HPDE6-E6E7 (cell line): ENCODE measurements around the gene ZGLP1.

Experiments used
- DNase-seq: peaks from one replicate; pipeline ENCODE4 v3.0.0; 2011; ENCODE audit warnings: missing footprints; ENCODE audit errors: extremely low spot score

Gene ZGLP1

GRCh38 chr19:10327793-10328192, 18.2 kb upstream of the ZGLP1 start:
- no peak for DNase-seq

GRCh38 chr19:10325732-10326131, 16.1 kb upstream of the ZGLP1 start:
- no peak for DNase-seq

DNA sequence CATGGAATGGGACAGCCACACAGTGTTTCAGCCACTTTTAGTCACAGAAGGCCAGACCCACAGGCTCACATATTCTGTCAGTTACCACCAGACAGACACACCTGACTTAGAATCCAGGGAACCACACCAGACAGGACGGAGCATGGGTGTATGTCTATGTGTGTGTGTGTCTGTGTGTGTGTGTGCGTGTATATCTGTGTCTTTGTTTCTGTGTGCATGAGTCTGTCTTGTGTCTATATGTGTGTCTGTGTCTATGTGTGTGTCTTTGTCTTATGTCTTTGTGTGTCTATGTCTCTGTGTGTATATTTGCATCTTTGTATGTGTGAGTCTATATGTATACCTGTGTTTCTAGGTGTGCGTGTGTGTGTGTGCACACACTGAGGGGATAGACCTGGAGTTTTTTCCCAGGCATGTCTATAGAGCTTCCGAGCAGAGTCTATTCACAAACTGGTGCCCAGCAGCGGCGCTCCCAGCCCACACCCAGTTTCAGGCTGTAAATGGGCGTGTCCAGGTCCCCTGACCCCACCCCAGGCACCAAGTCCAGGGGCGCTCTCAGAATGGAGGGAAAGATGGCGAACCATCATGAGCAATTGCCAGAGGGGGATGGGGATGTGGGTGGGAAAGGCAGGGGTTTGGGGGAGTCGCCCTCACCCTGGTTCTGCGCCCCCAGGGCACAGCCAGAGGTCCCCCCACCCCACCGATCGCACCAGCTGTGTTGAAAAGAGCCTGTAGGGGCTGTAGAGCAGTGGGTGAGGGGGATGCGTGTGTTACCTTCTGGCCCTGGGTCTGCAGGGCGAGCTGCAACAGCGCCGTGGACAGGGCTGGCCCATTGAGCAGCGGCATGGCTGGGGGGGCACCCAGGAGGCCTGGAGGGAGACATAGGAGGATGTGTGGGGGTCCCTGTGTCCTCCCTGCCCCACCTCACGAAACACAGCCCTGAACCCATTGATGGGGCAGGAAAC, 12.5 kb upstream of the ZGLP1 start:
- DNase-seq: no peak

DNA sequence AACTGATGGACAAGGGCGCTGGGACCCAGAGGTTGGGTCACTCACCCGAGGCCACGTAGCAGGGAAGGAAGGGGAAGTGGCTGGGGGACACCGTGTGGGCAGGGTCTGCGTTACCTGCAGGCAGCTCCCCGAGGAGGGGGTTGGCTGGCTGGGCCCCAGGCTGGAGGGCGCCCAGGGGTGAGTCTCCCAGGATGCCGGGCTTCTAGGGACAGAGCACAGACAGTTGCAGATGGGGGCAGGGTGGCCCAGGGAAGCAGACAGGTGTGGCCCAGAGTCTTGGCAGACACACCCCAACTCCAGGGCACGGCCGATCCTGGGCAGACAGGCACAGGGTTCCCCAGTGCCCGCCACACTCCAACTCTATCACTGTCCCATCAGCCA, 11.8 kb upstream of the ZGLP1 start:
- no peak for DNase-seq

DNA sequence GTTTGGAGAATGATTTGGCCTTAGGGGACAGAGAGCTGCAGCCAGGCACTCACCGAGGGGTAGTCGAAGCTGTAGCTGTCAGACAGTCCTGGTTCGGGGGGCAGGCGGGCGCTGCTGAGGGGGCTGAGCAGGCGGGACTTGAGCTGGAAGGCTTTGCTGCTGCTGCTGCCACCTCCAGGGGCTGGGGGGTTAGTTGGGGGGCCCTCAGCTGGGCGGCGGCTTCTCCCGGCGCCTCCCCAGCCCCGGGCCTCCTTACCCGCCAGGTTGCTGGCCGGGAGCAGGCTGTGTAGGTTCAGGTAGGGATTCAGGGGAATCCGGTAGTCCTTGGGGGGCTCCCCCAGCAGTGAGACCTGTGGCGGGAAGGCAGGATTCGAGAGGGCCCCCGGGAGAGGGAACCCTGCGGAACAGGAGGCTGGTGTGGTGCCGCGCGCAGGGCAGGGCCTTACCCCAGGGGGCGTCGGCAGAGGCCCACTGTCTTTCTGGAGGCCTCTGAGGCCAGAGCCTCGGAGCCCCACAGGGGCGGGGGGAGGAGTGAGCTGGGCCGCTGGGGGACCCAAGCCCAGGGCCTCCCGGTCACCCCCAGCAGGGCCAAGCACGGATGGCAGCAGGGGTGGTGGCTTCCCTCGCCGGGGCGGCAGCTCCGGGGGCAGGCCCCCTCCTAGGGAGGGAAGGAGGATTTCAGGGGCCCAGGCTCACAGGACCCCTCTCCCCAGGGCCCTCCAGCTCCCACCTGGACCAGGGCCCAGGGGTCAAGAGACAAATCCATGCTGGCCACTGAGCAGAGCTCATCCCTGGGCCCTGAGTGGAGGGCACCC, 11.2 kb upstream of the ZGLP1 start:
- no peak for DNase-seq

DNA sequence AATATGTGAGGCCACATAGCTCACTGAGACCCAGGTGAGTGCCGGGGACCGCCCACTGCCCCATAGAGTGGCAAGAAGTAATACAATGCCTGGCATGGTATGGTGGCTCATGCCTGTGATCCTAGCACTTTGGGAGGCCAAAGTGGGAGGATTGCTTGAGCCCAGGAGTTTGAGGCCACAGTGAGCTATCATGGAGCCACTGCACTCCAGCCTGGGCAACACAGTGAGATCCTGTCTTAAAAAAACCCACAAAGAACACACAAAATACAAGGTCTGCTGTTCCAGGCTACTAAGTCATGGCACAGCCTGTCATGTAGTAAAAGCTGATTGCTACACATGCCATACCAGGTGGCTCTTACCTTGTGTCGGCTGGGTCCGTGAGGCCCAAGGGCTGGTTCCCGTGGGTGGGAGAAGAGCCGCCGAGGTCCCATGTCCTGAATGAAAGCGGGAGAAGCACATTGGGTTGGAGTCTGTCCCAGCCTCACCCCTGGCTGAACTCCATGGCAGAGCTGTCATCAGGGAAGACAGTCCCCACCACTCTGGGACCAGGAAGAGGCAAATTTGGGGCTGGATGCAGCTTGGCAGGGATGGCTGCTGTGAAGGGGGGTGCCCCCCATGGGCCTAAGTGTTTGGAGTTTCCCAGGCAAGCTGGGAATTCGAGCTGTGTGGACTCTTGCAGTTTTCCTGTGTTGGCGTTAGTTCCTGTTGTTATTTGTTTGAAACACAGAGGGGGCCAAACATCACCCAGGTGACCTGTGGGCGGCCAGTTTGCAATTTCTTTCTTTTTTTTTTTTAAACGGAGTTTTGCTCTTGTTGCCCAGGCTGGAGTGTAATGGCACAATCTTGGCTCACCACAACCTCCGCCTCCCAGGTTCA, 9.4 kb upstream of the ZGLP1 start:
- no peak for DNase-seq

DNA sequence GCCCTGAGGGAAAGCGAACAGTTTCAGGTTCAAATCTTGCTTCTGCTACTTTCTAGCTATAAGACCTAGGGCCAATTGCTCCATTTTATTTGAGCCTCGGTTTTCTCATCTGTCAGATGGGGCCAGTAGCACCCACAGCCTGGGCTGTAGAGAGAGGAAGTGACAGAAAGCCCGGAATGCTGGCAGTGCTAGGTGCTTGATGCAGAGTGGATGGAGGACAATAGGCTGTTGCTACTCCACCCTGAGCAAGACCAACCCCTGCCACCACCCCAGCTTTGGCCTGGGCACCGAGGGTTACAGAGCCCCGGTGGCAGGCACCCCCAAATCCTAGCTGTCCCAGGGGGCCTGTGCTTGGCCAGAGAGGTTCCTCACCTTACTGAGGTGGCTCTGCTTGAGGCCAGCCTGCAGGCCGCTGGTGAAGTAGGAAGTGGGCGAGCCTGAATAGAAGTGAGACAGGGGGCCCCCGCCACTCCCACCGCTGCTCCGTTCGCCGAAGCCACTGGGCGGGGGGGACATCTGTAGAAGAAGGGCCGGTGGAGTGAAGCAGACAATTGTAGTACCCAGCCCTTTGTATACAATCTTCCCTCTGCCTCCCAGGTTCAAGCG, 8.3 kb upstream of the ZGLP1 start:
- no peak for DNase-seq

DNA sequence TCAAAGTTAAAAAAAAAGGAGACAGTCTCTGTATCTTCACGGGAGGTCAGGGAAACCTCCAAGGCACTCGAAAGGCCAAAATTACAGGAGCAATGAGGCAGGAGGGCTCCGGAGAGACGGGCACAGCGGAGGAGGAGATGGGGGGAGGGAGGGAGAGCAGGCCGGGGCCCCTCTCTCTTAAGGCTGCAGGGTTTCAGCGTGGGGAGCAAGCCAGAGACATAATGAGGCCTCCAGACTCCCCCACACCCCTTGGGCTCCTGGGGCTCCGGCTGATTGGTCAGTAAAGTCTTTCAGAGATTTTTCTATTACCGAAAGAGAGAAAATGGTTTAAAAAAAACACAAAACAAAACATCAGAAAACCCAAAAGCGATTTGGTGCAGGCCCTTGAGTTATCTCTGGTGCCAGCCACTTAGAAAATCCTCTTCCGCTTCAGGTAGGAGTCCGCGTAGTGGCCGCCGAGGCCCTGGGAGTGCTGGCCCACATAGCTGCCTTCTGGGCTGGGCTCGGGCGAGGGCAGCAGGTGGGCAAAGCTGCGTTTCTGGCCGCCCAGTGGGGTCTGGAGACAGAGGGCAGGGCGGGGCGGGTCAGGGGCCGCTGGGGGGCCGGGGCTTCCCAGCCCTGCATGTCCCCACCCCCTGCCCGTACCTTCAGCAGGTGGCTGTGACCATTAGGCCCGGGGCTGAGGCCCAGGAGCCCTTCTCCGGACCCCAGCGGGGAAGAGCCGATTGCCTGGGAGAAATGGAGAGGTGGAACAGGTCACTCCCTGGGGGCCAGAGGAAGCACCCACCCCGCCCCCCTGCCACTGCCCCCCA, 7.6 kb upstream of the ZGLP1 start:
- no peak for DNase-seq

- no peak for DNase-seq
These were observed 6.8 kb upstream of the ZGLP1 start for GRCh38 chr19:10316229-10317044.

DNA sequence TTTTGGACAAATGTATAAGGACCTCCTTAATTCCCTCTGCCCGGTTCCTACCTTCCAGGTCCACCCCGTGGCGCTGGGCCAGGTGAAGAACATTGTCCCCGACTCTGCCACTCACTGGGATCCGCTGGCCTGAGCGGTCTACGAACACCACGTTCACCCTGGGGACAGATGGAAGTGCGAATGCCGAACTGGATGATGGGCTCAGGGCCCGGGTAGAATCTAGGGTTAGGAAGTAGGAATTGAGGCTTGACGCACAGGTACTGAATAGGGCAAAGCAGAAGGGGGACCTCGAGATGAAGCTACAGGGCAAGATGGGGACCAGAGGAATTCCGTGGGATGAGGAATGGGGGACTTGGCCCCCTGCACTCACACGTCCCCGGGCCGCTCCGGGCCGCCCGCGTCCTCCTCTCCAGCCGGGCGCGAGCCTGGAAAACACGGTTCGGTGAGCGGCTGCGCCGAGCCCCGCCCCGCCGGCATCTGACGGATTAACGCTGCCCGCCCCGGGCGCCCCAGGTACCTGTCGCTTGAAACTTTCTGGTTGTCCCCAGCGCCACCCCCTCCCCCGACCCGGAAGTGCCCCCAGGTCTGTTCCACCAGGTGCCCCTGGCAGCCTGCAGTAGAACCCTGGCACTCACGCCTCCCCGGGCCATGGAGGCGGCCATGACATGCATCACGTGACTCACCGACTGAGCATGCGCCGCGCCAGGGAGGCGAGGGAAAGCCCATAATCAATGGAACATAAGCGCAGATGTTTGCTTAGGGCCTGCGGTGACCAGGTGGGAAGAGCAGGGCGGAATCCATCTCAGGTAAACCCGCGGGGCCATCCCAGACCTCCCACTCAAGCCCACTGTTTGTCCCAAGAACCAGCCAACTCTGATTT, 6.0 kb upstream of the ZGLP1 start, which contains the start of gene FDX2:
TSS of gene FDX2 (minus strand) at position 681 of the 880 bp plus-strand sequence. CDS start at position 662, 19 bp downstream.
- peak; percentile 76 for DNase-seq

DNA sequence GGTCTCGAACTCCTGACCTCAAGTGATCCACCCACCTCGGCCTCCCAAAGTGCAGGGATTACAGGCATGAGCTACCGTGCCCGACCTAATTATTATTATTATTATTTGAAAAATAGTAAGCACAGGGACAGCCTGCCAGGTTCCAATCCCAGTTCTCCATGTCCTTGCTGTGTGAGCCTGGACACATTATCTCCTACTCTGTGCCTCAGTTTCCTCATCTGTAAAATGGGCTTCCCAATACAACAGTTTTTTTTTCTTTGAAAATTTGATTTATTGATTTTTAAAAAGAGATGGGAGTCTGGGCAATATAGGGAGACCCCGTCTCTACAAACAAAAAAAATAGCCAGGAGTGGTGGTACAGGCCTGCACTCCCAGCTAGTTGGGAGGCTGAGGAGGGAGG, 3.3 kb downstream of the ZGLP1 start:
- no peak for DNase-seq

- DNase-seq: no peak
These were observed 4.3 kb downstream of the ZGLP1 start for GRCh38 chr19:10305139-10305806.

DNA sequence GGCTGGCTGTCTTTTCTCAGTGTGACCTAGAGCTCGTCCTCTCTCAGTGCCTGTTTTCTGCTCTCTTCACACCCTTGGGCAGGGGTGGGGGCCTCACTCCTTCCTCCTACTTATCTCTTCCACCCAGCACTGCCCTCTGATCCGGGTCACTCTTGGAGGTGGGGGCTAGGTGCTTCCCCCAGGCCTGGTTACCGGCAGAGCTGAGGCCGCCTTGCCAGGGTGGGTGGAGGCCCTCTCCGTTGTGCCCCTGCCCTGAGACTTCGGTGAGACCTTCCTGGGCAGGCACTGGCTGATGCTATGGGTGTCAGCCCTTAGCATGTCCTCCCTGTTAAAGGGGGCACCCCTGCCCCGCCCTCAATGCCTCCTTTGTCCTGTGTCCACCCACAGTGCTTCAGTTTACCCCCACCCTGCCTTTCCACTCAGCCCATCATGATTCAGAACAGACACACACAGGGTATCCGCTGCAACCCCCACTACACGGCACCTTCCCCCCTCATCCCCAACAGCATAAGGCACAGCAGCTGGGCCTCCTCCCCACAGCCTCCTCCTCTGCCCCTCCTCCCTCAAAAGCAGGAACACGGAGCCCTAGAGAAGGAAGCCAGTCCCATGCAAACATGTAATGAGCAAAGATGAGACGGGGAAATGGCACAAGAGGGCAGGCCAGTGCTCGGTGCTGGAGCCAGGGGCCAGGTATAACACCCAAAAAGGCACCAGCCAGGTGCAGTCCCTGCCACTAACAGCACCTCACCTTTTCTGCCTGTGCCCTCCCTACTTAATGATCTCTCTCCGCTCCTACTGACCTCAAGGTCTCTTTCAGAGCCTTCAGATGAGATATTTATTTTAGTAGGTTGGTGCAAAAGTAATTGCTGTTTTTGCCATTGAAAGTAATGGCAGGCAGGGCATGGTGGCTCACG, 9.8 kb downstream of the ZGLP1 start:
- DNase-seq: no peak

- no peak for DNase-seq
These were observed 13.6 kb downstream of the ZGLP1 start for GRCh38 chr19:10295847-10296591.

DNA sequence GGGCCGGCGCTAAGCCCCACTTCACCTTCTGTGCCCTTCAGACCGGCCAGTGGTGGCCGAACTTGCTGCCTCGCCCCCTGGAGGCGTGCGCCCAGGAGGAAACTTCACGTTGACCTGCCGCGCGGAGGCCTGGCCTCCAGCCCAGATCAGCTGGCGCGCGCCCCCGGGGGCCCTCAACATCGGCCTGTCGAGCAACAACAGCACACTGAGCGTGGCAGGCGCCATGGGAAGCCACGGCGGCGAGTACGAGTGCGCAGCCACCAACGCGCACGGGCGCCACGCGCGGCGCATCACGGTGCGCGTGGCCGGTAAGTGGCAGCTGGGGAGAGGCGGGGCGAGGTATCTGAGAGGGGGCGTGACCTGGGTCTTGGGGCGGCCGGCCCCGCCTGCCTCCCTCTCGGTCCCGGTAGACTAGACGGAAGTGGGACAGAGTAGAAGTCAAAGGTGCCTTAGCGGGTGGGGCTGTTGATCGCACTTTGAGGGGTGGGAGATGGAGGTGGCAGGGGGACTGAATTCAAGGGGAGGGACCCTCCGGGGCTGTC, 14.2 kb downstream of the ZGLP1 start:
- DNase-seq: no peak

- DNase-seq: no peak
These were observed 15.3 kb downstream of the ZGLP1 start for GRCh38 chr19:10294368-10294697.
